C4-2B (cell line): ENCODE results near the gene ADRB1.

ENCODE experiments used
- ZFX ChIP-seq: fragments of 450-650 bp; IDR thresholded peaks from 2 replicates; pipeline ENCODE4 v1.6.1; 2017
- TF ChIP-seq, protein P1 (sequence below): fragments of 450-650 bp; conservative IDR thresholded peaks from 2 replicates; pipeline ENCODE4 v1.5.1; 2017; ENCODE audit warnings: mild to moderate bottlenecking

DNA sequence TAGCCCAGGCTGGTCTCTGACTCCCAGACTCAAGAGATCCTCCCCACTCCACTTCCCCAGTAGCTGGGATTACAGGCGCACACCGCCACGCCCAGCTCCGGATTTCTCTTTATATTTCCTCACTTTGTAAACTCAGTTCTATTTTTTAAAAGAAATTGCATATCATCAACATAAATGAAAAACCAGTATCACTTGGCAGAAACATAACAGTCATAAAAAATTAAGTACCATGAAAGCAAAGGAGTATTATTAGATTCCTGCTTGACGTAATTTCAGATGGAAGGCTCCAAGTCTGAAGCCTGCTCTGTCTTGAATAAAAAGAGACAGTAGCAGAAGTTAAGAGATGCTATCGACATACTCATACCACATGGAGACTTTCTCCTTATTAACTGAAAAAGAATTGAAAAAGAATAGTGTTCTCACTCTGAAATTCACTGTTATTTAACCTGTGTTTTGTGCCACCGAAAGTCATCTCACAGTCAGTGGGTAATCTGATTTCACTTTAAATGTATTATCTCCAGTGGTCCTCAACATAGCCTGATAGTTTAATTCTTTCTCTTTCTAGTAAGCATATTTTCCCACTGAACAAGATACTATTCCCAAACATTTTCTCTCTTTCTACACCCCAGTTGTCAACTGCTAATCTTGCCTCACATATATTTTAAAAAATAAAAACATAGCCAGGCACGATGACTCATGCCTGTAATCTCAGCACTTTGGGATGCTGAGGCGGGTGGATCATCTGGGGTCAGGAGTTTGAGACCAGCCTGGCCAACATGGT, 40.3 kb upstream of the ADRB1 start:
- TF ChIP-seq, protein P1, sequence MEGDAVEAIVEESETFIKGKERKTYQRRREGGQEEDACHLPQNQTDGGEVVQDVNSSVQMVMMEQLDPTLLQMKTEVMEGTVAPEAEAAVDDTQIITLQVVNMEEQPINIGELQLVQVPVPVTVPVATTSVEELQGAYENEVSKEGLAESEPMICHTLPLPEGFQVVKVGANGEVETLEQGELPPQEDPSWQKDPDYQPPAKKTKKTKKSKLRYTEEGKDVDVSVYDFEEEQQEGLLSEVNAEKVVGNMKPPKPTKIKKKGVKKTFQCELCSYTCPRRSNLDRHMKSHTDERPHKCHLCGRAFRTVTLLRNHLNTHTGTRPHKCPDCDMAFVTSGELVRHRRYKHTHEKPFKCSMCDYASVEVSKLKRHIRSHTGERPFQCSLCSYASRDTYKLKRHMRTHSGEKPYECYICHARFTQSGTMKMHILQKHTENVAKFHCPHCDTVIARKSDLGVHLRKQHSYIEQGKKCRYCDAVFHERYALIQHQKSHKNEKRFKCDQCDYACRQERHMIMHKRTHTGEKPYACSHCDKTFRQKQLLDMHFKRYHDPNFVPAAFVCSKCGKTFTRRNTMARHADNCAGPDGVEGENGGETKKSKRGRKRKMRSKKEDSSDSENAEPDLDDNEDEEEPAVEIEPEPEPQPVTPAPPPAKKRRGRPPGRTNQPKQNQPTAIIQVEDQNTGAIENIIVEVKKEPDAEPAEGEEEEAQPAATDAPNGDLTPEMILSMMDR = no peak
- no peak for TF ChIP-seq ZFX
